Glomerular endothelial cell (primary cell): ENCODE results near the gene TEF. TPM values are rescaled to one million over a fixed set of nuclear protein-coding genes. Genes with fewer than 3 reads are reported as not detected.

ENCODE experiments used
- DNase-seq: peaks from one replicate; pipeline ENCODE4 v3.0.0-alpha.2; 2011; ENCODE audit warnings: low read depth, low spot score; ENCODE audit errors: extremely low read depth
- total RNA-seq: library from RNA; depleted of rRNA; stranded (reverse); fragments of >200 nt; gene quantifications from 2 replicates; pipeline ENCODE4 v1.2.3, GENCODE V29; 2015

TEF gene
- total RNA-seq, 1 donor from 2014 or later = 5.0 TPM

DNA sequence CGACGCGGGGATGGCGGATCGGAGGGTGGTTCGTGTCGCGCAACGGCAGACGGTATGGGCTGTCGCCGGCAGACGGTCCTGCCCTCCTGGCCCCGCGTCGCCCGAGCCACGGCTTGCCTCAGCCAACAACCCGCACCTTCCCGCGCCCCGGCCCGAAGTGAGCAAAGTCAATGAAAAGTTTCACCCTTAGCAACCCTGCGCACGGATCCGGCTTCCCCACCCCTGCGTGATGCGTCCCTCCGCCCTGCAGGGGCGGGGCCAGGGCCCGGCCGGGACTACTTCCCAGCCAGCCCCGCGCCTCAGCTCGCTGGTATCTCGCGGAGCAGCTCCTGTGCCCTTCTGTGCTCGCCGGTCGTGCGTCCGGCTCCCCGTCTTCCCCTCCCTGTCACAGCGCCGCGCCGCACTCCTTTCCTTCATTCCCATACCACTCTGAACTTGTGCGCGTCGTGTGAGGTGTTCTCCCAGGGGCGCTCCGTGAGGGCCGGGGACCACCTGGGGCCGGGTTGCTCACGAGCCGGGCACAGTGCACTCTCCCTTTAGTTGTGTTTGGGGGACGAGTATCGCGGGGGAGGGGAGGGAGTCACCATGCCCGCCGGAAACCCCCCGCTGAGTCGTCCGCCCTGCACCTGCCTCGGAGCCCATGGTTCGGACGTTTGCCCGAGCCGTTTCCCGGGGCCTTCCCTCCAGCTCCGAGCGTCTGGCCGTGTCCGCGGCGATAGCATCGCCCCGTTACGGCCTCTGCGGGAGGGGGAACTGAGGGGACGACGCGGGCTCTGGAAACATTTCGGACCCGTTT lies 65.1 kb downstream of the TEF start, which contains the start of gene TOB2:
TSS of gene TOB2 (minus strand) at position 163 of the 796 bp plus-strand sequence. CDS start 9,456 bp downstream, outside the sequence.
- DNase-seq = peak; percentile 47

DNA sequence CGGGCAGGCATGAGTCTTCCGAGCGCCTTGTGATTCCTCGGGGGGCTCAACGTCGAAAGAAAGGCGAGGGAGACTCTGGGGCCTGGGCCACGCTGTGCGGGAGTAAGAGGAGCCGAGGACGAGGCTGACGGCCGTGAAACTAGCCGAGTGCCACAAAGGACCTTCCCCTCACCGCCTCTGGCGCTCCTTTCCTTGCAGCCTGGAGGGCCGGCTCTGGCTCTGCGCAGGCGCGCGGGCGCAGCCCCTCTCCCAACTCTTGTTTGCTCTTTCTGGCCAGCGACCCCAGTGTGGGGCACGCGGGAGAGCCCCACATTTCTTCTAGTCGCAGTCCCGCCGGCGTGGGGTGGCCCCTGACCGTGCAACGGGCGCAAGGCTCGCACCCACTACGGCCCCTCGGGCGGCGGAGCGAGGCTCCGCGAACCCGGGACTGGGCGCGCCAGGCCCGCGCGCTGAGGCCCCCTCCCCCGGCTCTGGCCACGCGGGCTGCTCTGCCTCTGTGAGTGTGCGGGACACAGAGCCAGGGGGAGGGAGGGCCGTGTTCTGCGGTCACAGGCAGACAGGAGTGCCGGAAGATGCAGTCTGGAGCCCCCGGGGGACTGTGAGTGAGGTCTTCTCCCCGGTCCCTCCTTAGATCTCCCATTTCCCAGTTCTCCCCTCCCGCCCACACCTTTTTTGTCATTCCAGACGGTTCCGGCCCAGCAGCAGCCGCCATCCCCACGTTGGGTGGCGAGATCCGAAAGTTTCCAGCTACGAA lies 65.9 kb downstream of the TEF start:
- no peak for DNase-seq

DNA sequence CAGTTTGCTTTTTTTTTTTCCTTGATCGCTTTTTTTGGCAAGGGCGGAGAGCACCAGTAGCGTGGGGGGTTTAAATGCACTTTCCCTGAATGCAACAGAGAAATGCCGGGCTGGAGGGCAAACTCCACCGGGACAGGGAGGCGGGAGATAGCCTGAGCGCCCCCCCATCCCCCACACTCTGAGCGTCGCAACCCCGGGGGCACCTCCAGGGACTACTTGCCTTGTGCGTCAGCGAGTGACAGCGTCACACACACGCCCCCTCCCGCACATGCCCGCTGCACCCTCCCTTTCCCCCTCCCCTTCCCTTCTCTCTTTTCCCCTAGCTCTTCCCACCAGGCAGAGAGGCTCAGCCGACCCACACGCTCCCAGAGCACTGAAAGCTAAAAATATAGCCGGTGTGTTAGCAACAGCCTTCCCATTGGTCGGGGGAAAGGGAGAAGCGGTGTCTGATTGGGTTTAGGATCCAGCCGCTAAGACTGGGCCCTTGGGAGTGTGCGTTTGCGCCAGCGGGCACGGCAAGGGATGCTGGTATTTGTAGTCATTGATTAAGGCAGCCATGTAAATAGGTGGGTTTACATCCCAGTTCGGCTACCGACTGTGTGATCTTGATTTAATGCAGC lies 66.6 kb downstream of the TEF start:
- DNase-seq = peak; percentile 97

Other genes starting within 250 kb of the TEF start
- 23.2 and 25.8 TPM in 2 replicates for gene L3MBTL2, start 176.6 kb upstream of the TEF start, total RNA-seq
- gene CHADL, start 141.0 kb upstream of the TEF start, total RNA-seq = 0.73 and 1.3 TPM in 2 replicates
- 121 and 135 TPM in 2 replicates for gene RANGAP1, start 95.8 kb upstream of the TEF start, total RNA-seq
- 97.4 and 125 TPM in 2 replicates for gene ZC3H7B, start 80.4 kb upstream of the TEF start, total RNA-seq
- 45.5 and 49.9 TPM in 2 replicates for gene TOB2, start 64.9 kb downstream of the TEF start, total RNA-seq
- 26.1 and 43.8 TPM in 2 replicates for gene PHF5A, start 86.8 kb downstream of the TEF start, total RNA-seq
- 84.3 and 87.2 TPM in 2 replicates for gene ACO2, start 87.2 kb downstream of the TEF start, total RNA-seq
- 9.8 and 18.1 TPM in 2 replicates for gene POLR3H, start 162.5 kb downstream of the TEF start, total RNA-seq
- gene CSDC2, start 179.1 kb downstream of the TEF start, total RNA-seq = 0.41 TPM in 1 of 2 replicates, not detected in the other
- gene PMM1, start 207.9 kb downstream of the TEF start, total RNA-seq = 17.7 and 18.9 TPM in 2 replicates
- gene DESI1, start 239.1 kb downstream of the TEF start, total RNA-seq = 59.6 and 77.9 TPM in 2 replicates
- gene XRCC6, start 239.4 kb downstream of the TEF start, total RNA-seq = 251 and 256 TPM in 2 replicates